KOPT-K1 (cell line): ENCODE measurements around the gene SYT1.

Experiments
- H3K27ac ChIP-seq: fragments of 200-600 bp; sonication (generic); 2 replicates; pipeline ENCODE4 v1.5.1; 2016; ENCODE audit warnings: antibody characterized with exemption, mild to moderate bottlenecking, low read depth, low read length; ENCODE audit not compliant: poor library complexity, severe bottlenecking
- H3K36me3 ChIP-seq: fragments of 200-600 bp; sonication (generic); 2 replicates; pipeline ENCODE4 v1.5.1; 2017; ENCODE audit warnings: antibody characterized with exemption, mild to moderate bottlenecking, low read length, moderate library complexity; ENCODE audit not compliant: insufficient read depth
- H3K9me3 ChIP-seq: fragments of 200-600 bp; sonication (generic); 2 replicates; pipeline ENCODE4 v1.5.1; 2017; ENCODE audit warnings: antibody characterized with exemption, low read length, mild to moderate bottlenecking; ENCODE audit not compliant: insufficient read depth, poor library complexity, severe bottlenecking

The SYT1 gene

DNA sequence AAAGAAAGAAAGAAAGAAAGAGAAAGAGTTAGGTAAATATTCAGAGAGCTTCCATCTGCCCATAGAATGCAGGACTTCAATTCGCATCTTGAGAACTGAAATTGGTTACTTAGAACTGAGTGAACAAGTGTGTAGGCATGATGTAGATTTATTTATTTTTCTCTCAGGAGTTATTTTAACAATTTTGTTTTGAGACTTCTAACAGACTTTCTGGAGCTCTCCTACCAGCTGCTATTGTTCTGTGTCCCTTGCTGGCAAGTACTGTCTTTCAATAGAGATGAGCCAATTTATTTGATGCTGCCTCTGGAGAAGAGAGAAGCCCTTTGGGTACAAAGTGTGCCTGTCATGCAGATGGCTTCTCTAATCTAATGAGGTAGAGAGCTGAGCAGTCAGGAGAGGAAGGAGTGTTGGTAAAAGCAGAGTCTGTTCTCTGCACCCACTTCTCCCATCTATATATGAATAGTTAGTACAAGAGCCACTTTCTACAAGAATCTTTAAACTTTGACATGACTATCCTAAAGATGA is 67.0 kb downstream of the SYT1 start:
- no peaks in the 10 kb centered on the region for H3K36me3 ChIP-seq

DNA sequence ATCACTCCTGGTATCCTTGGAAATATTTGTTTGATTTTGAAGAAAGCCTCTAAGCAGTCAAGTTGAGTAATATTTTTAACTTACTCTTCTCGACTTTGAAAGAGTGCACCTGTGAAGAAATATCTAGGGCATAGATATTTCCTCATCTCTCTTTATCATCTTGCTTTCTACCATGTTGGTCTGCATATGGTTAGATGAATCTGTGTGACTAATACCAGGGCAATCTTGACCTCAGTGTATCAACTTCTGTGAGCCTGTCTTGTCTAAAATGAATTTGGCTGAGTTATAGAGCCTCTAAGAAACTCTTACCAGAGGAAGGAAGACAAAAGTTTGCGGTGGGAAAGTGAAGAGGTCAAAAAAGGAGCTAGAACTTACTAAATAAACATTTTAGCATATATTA is 68.4 kb downstream of the SYT1 start:
- no peak overlapping the region for H3K27ac ChIP-seq
- H3K36me3 ChIP-seq, result no peaks in the 10 kb centered on the region
- H3K9me3 ChIP-seq, result no peaks in the 10 kb centered on the region

More for the DNA sequence above, 67.0 kb downstream of the SYT1 start:
- Histone ChIP-seq H3K9me3 (no peaks in the 10 kb centered on the region), H3K27ac (no peak overlapping the region)

DNA sequence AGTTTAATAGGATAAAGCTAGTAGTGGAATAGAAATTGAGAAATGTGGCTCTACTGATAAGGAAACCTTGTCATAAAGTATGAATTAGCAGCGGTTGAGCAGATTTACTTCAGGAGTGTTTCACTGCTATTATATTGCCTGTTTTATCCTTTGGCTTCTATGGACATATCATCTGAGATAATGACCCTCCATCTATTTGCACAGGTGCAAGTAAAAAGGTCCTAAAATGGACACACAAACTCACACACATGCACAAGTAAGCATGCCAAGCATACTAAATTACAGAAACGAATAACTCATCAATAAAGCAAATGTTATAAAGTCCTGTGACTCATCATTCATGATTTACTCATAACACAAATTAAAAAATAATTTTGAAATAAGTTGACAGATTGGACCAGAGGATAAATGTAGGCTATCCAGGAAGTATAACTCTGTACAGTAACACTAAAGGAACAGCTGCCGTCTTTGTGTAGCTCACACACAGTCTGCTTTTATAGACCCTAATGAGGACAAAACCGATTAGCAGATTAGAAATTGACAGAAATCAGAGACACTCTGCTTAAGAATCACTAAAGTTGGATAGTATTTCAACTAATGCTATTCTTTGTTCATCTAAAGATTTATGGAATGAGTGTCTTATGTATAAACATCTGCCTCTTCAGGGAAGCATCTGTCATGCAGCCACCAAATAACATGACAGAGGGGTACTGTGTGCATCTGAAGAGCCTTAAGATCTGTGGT is 73.9 kb downstream of the SYT1 start:
- no peaks in the 10 kb centered on the region for H3K36me3 ChIP-seq
- peaks cover 7% of the 10 kb centered on the region for H3K9me3 ChIP-seq
- no peak overlapping the region for H3K27ac ChIP-seq

DNA sequence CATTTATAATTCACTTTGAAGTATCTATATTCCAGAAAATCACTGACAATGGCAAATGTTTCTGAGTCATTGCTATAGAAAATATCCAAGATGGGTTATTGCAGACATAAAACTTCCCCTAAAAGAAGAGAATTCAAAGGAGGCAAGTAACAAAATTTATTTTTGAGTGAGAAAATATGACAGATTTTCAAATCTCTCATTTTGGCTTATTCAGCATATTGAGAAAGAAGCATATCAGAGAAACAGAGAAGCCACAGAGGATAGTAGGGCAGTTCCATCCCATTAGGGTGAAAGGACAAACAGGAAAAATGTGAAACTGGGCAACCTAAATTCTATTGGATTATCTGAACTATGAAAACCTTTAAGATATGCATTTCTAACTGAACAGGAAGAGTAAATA is 85.0 kb downstream of the SYT1 start:
- peaks cover 12% of the 10 kb centered on the region for H3K9me3 ChIP-seq
- H3K27ac ChIP-seq, result no peak overlapping the region
- no peaks in the 10 kb centered on the region for H3K36me3 ChIP-seq

DNA sequence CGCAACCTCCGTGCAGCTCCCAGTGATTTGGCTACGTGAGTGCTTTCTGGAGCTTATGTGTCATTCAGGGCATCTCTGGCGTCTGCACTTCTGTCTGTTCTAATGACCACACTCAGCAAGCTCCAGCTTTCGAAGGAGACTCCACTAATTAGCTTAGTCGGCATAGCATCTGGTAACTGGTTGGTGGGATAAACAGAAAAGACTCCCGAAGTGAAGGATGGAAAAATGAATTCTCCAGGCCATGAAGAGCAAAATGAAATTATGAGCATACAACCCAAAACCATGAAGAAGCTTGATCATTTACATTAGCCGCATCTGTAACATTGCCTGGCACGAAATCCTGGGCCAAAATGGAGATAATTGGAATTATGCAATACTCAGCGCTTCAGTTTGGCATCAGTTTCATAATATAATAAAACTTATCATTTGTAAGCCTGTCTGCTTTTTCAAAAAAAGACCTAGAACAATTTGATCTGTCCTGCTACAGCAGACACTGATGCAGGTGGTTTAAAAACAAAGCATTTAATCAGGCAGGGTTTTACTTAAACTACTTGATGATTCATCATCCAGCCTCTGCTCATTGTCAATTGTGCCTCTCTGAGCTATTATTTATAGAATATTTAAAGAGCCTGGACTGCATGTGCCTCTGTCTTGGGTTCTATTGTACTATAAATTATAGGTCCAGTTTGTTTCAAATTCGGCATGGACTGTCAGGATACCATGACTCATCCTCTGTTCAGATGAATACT is 87.4 kb downstream of the SYT1 start:
- Histone ChIP-seq H3K9me3 (peaks cover 8% of the 10 kb centered on the region), H3K36me3 (no peaks in the 10 kb centered on the region), H3K27ac (no peak overlapping the region)

DNA sequence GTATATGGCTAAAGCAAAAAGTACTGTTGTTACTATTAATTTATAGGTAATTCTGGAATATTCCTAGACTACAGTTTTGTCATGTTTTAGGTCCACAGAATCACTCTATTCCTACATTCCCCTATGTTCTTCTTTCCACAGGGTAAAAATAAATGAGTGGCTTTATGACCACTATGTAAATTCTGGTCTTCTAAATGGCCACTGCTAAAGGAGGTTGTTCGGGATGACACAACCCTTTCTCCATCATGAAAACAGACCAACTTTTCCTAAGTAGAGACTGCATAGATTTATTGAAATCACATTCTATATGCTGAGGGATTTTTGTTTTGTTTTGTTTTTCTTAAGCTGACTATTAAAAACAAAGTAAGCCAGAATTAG is 88.0 kb downstream of the SYT1 start:
- Histone ChIP-seq H3K27ac (no peak overlapping the region), H3K36me3 (no peaks in the 10 kb centered on the region), H3K9me3 (peaks cover 8% of the 10 kb centered on the region)

DNA sequence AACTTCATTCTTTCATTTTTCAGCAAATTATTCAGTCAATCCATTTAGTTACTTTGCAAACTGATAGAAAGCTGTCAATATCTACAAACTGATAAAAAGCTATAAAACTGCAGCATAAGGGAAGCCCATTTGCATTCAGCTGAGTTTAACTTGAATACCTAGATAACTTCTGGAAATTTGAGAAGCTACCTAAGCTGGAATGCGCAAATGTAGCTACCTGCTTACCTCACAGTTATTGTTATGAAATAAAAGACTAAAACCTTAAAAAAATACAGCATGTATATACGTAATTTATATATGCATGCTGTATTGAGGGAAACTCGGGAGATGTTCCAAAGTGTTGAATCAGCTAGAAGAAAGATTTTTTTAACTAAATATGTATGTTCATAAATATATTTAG is 94.4 kb downstream of the SYT1 start:
- H3K9me3 ChIP-seq, result no peaks in the 10 kb centered on the region
- H3K27ac ChIP-seq, result no peak overlapping the region
- H3K36me3 ChIP-seq, result no peaks in the 10 kb centered on the region

DNA sequence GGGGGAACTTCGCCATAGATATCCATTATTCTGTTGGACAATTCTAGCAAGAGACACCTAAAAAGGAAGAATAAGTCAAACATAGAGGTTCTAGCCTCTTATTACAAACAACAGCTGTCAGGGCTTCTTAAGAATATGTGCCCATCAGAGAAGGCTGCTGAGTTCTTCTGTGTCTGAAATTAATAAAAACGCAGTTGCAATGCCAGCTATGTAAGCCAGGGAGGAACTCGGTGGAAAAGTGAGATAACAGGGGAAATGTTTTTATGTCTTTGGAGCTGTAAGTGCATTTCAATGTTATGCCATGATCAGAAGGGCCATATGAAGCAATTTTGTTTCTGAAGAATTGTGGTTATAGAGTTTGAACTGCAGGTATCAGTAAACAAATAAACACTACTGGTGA is 95.0 kb downstream of the SYT1 start:
- Histone ChIP-seq H3K27ac (no peak overlapping the region), H3K36me3 (no peaks in the 10 kb centered on the region), H3K9me3 (no peaks in the 10 kb centered on the region)

DNA sequence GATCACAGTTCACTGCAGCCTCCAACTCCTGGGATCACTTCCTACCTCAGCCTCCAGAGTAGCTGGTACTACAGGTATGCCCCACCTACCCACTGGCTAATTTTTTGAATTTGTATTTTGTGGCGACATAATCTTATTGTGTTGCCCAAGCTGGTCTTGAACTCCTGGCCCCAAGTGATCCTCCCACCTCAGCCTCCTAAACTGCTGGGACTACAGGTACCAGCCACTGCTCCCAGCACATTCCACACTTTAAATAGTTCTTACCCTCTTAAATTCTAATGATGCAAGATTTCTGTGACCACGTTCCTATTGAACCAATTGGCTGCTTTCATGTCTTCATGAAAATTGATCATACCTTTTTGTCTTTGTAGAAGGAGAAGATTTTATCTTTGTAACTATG is 96.6 kb downstream of the SYT1 start:
- Histone ChIP-seq H3K36me3 (no peaks in the 10 kb centered on the region), H3K27ac (no peak overlapping the region), H3K9me3 (no peaks in the 10 kb centered on the region)

DNA sequence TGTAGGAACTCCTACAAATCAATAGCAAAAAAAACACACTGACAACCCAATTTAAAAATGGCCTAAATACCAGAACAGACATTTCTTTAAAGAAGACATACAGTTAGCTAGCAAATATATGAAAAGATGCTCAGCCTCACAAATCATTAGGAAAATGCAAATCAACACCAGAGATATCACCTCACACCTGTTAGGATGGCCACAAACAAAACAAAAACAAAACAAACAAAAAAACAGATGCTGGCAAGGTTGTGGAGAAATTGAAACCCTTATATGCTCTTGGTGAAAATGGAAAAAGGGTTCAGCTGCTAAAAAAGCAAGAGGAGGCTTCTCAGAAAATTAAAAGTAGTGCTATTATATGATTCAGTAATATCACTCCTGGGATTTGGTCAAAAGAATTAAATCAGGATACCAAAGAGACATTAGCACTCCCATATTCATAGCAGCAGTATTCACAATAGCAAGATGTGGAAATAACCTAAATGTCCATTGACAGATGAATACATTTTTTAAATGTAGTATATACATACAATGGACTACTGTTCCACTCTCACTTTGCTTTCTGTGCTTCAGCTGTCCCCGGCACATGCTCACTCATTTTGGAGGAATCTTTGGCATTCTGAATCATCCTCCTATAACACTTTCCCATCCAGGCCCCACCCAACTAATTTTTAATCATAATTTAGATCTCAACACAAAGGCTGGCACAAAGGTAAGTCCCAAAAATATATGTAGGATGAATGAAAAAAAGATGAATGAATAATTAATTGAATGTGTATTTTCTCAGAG is 99.1 kb downstream of the SYT1 start:
- Histone ChIP-seq H3K9me3 (no peaks in the 10 kb centered on the region), H3K36me3 (no peaks in the 10 kb centered on the region), H3K27ac (no peak overlapping the region)

DNA sequence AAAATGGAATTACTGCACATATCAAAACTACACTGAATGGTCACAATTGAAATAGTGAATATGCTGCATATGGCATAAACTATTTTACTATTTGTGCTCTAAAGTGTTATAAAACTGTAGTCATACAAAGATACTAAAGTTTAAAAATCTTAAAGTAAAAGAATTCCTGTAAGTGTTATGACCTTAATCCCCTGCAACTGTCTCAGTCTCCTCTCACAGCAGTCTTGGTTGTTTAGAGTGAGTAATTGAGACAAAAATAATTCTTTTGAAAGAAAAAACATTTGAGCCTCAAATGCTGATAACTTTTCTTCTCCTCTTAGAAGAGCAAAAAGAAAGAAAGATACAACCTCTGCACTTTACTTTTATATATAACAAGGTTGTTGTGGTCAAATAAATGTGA is 99.9 kb downstream of the SYT1 start:
- H3K27ac ChIP-seq, result no peak overlapping the region
- no peaks in the 10 kb centered on the region for H3K36me3 ChIP-seq
- H3K9me3 ChIP-seq, result no peaks in the 10 kb centered on the region

DNA sequence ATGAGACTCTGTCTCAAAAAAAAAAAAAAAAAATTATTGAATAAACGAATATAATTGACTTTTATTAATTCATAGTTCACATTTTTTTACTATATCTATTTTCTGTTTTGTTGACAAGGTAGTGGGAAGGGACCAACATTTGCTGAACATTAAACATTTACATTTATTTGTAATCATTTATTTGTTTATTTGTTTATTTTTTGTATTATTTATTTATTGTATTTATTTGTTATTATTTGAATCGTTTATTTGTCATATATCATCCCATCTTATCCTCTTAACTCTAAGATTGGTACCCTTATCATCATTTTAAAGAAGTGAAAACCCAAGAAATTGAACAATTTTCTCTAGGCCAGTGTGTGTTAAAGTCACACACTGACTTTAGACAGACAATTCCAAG is 101.5 kb downstream of the SYT1 start:
- Histone ChIP-seq H3K27ac (no peak overlapping the region), H3K36me3 (no peaks in the 10 kb centered on the region)

DNA sequence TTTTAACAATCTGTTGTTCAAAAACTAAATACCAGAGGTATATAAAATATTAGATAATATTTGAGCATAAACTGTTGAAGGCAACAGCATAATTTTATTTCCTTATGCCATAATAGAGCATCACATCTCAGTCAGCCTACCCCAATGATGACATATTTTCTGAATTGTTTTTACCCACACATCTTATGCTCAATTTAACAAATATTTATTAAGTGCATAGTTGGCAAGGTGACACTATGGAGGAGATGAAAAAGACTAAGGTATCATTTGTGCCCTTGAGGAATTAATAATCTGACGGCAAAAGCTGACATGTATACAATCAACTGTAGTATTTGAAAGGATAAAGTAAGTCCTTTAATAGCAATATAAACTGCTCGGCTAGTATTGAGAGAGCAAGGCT is 102.4 kb downstream of the SYT1 start:
- no peaks in the 10 kb centered on the region for H3K9me3 ChIP-seq
- no peak overlapping the region for H3K27ac ChIP-seq
- H3K36me3 ChIP-seq, result no peaks in the 10 kb centered on the region

More for the DNA sequence above, 101.5 kb downstream of the SYT1 start:
- H3K9me3 ChIP-seq, result no peaks in the 10 kb centered on the region

DNA sequence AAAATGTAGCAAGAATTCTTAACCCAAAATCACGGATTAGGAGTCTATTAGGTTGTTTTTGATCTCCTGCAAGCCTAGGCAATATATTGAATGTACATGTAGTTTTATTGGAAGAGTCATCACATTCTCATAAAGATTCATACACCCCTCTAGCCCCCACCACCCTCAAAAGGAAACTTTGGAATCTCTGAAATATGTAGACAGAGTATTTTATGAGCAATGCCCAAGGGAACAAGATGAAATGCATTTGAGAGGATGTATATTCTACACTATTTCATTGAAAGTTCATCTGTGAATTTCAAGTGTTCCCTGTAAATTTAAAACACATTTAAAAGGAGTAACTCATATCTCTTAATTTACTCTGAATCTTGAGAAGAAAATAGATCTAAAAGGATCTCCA is 103.7 kb downstream of the SYT1 start:
- H3K27ac ChIP-seq, result no peak overlapping the region
- no peaks in the 10 kb centered on the region for H3K9me3 ChIP-seq
- no peaks in the 10 kb centered on the region for H3K36me3 ChIP-seq

DNA sequence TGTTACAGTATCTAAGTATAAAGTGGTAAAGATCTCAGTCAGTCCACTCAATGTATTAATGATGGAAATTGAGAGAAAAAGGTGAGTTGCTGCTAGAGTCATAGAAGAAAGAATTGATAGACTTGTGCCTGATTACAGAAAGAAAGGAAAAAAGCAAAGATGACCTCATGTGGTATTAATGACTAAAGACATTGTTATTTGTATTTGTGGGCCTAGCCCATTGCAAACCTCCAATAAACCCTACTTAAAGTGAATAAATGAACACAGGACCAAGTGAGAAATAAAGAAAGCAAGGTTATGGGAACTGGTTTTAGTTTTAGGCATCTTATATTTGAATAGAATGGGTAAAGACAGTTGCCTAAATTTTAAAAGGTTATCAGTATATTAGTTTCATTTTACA is 105.5 kb downstream of the SYT1 start:
- no peaks in the 10 kb centered on the region for H3K36me3 ChIP-seq
- H3K9me3 ChIP-seq, result no peaks in the 10 kb centered on the region
- no peak overlapping the region for H3K27ac ChIP-seq
